Stimulated activated CD4-positive, alpha-beta T cell treated with anti-CD3 and anti-CD28 coated beads, Interleukin-15, amount 100 ng/mL, for 24 hours (primary cell): ENCODE measurements around the gene LRIG1.

Experiments
- DNase-seq: peaks from one replicate; pipeline ENCODE4 v3.0.0-alpha.2; 2020

The LRIG1 gene

GRCh38 chr3:66486202-66486601, 14.6 kb downstream of the LRIG1 start:
- no peak for DNase-seq

GRCh38 chr3:66485291-66485968, 15.4 kb downstream of the LRIG1 start:
- no peak for DNase-seq

DNA sequence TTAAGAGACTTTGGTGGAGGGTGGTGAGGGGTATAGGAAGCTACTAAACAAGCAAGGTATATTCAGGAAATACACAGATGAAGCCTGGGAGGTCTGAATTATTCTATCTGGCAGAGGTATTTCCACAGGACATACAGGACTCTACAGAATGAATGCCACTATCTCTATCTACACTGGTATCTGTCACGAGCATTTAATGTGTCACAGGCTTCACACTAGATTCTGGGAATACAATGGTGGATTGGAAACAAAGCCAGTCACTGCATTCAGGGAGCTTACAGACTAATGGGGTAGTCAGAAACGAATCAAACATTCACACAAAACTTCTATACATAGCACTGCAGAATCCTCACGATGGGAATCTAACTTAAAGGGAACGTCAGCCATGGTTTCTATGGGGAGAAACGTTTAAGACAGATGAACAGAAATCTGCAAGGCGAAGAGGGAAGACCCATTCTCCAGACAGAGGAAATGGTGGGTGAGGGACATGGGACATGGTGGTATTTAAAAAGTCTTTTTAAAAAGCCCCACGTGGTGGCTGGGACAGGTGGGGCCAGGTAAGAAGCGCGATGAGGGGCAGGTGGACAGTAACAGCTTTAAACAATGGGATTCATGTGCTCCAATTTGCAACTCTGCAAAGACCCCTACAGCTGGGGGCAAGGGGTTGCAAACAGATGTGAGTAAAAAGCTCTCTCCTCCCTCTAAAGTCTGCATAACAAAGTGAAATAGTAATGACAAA, 16.5 kb downstream of the LRIG1 start:
- DNase-seq, result no peak

DNA sequence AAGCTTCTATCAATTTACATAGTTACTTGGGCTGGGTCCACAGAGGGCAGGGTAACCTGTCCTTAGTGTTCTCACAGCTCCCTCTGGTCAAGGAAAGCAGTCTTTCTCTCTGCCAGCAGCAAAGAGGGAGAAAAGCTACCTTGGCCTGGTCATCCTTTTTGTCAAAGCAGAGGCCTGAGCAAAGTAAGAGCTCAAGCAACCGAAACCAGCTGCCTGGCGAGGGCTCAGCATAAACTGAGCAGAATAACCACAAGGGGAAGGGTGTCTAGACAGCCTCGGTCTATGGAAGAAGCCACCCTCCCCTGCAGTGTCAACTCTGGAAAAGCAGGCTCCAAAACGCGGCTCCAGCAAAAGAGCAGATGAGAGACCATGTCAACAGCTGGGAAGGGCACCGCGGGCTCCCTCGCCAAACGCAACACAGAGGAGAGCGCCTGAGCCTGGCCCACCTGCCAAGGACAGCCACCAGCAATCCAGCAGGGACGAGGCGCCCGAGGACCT, 17.4 kb downstream of the LRIG1 start:
- DNase-seq, result no peak

DNA sequence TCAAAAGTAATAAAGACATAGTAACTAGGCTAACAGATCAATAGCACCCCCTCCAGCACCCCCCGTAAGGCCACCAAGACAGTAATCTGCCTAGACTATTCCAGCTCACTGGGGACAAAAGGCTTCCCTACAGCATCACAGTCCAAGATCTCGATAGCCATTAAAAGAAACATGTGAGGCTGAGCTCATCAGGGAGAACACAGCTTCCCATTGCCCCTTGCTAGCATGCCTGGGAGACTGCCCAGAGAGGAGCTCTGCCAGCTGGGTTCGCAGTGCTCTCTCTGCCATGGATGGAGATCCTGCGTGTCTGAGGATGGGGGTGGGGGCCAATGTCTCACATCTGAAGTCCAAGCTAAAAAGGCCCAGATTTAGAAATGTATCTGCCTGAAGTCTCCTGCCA, 17.8 kb downstream of the LRIG1 start:
- no peak for DNase-seq

DNA sequence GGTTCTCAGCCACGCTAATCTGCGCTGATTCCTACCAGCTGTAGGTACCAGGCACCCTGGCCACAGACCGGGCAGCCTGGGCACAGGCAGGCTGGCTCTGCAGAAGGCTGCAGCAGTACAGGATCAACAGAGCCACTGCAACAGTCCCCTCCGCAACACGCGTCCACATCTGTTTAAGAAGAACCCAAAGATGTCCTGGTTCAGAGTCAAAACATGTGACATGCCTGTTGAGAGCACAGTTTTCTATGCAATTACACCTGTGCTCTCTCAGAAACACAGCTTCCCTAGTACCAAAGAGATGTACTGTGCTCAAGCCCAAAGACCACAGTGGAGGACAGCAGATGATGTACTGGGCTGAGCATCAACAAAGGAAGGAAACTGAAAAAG, 18.8 kb downstream of the LRIG1 start:
- no peak for DNase-seq

DNA sequence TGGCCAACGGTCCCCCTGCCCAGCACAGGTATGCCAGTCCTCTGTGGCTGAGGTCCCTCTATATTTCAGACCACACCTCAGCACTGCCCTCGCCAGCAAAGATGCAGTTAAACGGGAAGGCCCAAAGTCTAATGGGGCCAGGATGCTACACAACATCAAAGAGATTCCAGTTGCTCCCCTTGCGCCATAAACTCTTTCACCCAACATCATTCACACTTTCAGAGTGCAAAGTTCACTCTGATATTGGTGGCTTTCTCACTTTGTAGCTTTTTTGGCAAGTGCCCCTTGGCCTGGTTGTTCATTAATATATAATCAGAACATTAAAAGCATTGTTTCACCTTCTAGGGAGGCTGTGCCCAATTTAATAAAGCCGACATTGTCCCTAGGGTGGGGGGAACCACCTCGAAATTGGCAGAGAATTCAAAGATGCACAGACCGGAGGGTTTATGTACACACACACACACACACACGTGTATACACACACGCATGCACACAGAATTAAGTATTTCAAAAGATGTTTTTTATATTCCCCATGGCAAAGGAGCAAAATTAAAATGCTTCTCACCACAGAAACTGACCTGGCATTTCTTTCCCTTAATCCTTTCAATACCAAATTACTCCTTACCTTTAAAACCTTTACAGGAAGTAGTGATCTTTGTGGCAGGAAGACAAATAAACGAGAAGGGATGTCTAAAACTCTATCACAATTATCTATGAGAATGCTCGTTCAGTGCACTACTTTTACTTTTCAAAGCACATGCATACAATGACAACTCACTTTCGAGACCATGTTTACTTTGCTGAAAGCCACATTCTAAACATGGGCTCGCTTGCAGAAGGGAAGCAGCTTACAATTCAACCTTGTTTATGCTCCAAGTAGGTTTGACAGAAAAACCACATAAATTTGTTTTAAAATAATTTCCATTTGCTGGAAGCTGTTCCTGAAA, 19.5 kb downstream of the LRIG1 start:
- no peak for DNase-seq

DNA sequence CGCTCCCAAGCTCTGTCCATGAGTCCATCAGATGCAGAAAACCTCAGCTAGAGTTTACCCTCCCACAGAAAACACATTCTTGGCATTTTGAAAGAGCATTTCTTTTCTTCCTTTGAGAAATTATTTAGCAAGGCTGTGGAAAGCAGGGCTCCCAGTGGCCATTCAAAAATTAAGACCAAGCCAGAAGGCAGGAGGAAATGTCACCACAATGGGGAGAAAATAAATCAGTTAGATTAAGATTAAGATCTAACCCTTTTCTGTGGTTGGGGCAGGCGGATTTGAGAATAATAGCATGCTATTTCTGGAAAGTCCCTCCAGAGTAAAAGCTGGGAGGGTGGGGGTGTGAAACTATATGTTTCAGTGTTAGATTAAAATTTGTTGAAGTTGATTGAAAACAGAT, 20.2 kb downstream of the LRIG1 start:
- DNase-seq, result peak; percentile 63

DNA sequence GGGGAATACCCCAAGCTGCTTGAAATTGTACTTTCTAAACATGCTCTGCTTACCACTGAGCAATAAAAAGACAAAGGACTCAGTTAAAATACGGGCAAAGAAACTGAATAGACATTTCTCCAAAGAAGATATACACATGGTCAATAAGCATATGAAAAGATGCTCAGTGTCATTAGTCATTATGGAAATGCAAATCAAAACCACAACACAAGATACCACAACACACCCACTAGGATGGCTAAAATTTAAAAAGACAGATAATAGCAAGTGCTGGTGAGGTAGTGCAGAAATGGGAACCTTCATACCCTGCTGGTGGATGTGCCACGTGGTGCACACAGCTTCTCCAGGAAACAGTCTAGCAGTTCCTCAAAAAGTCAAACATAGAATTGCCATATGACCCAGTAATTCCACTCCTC, 21.3 kb downstream of the LRIG1 start:
- DNase-seq, result no peak

DNA sequence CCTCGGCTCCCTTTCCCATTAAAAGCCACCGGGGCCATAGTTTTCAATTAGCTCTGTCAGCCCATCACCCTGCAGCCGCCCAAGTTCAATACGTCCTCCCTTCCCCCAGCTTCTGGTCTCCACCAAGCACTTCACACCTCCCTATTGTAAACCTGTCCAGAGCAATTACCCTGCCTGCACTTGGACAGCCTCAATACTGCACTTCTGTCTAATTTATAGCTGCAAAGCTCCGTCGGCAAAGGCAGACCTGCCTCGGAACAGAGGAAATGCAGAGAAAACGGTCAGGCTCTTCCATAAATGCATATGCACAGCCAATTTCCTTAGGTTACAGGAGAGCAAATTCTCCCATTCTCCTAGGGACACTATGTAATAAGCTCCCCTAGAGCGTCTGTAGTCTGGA, 21.9 kb downstream of the LRIG1 start:
- no peak for DNase-seq

- DNase-seq, result no peak
Measured at GRCh38 chr3:66477856-66478255, 23.0 kb downstream of the LRIG1 start.

DNA sequence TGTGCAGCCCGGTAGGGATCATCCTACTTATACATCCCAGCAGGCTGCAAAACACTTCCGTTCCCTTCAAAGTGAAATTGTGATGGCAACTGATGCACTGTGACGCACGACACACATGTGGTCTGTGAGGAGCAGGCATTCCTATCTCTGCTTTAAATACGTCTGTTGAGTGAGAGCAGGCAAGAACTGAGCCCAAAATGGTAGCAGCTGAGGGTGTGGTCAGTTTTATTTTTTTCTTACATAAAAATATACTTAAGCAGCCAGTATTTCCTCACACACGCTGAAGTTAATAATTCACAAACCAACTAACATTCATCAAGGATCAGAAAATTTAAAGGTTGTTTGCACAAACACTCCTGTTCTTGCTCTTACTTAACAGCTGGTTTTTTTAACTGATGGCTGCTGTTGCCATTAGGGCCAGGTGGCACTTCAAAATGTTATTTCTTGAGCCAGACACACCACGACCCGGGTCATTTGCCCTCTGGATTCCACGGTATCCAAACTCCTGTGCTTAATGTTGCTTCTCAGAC, 23.9 kb downstream of the LRIG1 start:
- DNase-seq, result no peak

DNA sequence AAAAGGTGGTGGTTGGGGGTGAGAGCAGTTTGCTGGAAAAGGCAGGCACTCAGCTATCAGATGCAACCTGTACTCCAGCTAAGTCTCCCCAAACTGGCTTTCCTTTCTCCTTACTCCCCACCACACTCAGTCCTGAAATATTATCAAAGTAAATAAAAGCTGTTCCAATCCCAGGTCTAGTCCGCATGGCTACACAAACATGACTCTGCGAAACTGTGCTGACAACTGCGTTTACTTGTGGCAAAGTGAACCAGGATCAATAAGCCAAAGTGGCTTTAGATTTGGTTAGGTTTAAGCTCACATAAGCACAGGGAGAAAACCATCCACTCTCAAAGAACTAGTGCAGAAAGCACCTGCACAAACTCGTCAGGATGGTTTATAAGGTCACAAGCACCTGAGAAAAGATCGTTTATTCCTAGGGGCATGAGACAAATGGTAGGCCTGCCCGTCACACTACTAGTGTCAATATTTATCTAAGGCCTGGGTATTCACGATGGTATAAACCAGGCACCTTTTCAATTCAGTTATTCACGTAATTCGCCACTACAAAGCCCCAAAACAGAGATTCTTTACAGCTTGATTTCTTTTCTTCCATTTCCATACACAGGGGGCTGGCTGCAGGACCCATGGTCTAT, 25.3 kb downstream of the LRIG1 start:
- no peak for DNase-seq

DNA sequence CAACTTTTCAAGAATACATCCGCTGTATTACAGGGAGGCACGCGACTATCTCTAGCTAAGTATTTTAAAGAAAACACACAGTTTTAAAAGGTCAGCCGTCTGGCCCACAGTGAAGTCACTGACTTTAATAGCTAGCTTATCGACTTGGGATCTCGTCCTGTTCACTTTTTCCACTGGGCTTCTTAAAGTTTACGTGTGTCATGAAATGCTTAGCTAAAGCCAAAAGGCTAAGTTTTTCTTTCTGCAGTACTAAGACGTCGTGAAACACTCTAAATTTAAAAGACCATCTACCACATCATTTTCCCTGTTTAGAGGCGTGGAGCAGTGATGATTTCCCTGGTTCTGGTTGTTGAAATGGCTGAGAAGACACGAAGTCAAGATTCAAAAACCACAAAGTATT, 27.1 kb downstream of the LRIG1 start:
- peak; percentile 58 for DNase-seq

DNA sequence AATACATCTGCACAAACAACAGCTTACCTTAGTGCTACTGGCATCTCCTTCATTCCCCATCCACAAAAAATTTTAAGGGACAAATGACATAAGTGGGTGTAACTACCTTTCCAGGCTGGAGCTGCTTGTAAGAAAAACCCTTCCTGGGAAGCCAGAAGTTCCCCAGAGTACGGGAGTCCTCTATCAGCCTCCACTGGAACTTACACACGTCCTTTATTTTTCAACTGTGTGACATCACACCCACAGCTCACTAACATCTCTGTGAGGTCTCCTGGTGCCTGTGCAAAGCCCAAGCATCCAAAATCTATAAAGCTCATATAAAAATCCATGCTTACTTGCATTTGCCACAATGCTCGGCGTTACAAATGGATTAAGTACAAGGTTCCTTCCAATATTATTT, 27.6 kb downstream of the LRIG1 start:
- DNase-seq, result no peak

GRCh38 chr3:66472313-66473134, 28.3 kb downstream of the LRIG1 start:
- DNase-seq, result peak; percentile 60

DNA sequence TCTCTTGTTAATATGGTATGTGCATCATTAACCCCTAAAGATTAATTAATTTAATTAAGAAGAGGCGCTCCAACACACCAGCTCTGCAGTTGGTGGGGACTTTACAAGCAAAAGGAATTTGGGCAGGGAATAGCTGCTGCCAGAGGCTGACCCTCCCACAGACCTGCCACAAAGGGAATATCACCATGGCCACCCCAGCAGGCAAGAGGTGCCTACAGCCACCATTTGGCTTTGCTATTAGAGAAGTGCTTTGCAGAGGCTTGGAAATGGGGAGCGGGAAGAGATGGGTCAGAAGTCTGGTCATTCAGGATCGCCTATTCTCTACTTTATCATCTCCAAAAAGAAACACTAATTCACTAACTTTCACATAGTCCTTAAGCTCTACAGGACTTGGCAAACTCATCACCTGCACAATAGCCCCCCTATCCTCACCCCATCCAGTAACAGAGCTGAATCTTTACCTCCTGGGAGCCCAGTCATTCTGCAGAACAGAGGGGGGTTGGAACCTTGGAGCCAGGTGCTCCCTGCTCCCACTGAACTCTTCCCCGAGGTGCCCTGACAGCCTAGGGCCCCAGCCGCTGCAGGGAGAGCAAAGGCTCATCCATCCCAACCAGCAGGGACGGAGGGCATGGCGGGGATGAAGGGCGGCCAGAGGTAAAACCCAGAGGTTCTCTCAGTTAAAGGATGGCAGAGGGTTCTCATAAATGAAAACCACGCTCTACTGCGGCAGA, 29.7 kb downstream of the LRIG1 start:
- no peak for DNase-seq

DNA sequence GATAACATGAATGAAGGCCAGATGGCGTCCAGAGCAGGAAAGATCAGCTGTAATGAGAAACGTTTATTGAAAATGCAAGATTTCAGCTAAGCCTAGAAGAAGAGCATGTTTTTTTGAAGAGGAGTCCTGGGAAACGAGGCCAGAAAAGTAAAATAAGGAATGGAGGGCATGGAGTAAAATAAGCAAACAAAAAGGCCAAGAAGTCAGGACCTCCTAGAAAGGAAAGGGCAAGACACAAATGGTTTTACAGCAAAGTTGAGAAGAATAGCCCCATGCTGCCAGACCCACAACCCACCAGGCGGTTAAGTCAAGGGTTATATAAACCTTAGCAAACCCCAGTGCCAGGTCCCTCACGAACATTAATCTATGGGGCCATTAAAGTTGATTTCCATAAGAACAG, 30.5 kb downstream of the LRIG1 start:
- DNase-seq, result no peak

GRCh38 chr3:66469220-66469640, 31.6 kb downstream of the LRIG1 start:
- peak; percentile 45 for DNase-seq

GRCh38 chr3:66467996-66468735, 32.7 kb downstream of the LRIG1 start:
- no peak for DNase-seq
